Fibroblast of gingiva (primary cell): ENCODE measurements around the gene PTTG2.
"Not testable (repeated sequence)": the region's sequence is repeated elsewhere in the genome, so short reads cannot be mapped to it uniquely, and the experiment has no call there.

ENCODE experiments used
- DNase-seq: peaks from one replicate; pipeline ENCODE4 v3.0.0-alpha.2; 2011; ENCODE audit warnings: low read depth

The PTTG2 gene

GRCh38 chr4:37956941-37957340 is 3.3 kb upstream of the PTTG2 start:
- DNase-seq, result no peak

GRCh38 chr4:37958932-37959331 is 1.3 kb upstream of the PTTG2 start:
- DNase-seq, result no peak

GRCh38 chr4:37960679-37961450 is 667 bp downstream of the PTTG2 start:
- no peak for DNase-seq

GRCh38 chr4:37964734-37965457 is 4.7 kb downstream of the PTTG2 start:
- DNase-seq, result no peak

GRCh38 chr4:37966044-37966443 is 5.8 kb downstream of the PTTG2 start:
- no peak for DNase-seq

- DNase-seq, result peak; percentile 54
Measured at GRCh38 chr4:37967736-37968135, 7.5 kb downstream of the PTTG2 start.

GRCh38 chr4:37968747-37969146 is 8.5 kb downstream of the PTTG2 start:
- DNase-seq, result peak; percentile 20

GRCh38 chr4:37970702-37971101 is 10.5 kb downstream of the PTTG2 start:
- DNase-seq, result peak; percentile 47

DNA sequence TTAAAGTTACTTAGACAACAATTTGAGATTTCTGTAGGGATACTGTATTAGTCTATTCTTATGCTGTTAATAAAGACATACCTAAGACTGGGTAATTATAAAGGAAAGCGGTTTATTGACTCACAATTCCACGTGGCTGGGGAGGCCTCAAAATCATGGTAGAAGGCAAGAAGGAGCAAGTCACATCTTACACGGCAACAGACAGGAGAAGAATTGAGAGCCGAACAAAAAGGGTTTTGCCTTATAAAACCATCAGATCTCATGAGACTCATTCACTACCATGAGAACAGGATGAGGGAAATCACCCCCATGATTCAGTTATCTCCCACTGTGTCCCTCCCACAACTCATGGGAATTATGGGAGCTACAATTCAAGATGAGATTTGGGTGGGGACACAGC is 11.0 kb downstream of the PTTG2 start:
- DNase-seq, result no peak

DNA sequence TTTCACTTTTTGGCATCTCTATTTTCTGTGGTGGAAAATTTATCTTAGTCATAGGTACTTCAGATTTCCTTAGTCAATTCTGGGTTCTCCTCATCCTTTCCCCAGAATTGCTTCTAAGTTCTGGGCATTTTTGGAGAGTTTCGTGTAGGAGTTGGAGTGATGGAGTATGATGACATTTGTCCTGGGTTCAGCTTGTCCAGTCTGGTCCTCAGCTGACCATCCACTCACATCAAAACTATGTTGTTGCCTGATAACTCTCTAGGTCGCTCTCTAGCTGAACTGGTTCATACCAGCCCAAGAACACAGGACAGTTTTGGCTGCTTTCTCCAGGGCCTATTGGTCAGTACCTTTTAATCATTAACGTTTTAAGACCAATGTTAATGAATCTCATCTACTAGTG is 13.2 kb downstream of the PTTG2 start:
- no peak for DNase-seq

DNA sequence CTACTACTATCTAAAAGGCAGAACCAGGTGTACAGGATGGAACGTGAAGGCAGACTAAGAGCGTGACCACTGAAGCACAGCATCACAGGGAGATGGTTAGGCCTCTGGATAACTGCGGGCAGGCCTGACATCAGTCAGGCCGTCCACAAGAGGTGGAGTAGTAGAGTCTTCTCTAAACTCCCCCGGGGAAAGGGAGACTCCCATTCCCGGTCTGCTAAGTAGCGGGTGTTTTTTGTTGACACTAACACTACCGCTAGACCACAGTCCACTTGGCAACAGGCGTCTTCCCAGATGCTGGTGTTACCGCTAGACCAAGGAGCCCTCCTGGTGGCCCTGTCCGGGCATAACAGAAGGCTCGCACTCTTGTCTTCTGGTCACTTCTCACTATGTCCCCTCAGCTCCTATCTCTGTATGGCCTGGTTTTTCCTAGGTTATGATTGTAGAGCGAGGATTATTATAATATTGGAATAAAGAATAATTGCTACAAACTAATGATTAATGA is 15.2 kb downstream of the PTTG2 start:
- not testable (repeated sequence) for DNase-seq

DNA sequence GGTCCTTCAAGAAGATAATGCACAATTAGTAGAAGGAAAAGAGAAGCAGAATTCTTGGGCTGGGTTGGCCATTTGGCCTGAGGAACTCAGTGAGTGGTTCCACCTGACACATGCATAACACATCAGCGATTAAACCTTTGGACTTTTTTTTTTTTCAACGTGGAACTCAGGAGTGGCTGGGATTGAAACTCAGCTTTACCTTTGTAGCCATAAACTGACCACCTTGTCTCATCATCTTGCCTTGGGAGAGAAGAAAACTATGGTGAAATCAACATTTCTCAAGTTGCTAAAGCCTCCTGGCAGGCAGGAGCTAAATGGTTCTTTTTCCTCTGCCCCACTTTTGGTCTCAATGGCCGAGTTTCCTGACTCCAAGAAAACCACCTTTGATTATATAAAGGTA is 16.3 kb downstream of the PTTG2 start:
- peak; percentile 20 for DNase-seq

DNA sequence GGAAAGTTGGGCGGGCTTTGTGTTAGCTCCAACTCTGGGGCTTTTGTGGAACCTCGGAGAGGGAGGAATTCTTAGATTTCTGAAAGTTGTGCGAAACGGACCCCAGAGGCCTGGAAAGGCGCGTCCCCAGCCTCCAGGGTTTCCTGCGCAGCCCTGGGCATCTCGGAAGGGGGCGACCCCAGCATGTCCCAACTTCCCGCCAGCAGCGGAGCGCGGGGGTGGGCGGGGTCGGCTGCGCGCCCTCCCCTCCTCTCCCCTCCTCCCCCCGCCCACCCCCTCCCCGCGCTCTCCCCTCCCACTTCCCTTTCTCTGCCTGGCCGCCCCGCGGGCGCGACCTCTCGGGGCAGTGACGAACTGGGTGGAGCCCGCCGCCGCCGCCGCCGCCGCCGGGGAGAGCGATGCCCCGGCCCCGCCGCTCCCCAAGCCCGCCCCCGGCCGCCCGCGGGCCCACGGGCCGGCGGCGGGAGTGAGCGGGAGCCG is 16.8 kb downstream of the PTTG2 start:
- peak; percentile 74 for DNase-seq

DNA sequence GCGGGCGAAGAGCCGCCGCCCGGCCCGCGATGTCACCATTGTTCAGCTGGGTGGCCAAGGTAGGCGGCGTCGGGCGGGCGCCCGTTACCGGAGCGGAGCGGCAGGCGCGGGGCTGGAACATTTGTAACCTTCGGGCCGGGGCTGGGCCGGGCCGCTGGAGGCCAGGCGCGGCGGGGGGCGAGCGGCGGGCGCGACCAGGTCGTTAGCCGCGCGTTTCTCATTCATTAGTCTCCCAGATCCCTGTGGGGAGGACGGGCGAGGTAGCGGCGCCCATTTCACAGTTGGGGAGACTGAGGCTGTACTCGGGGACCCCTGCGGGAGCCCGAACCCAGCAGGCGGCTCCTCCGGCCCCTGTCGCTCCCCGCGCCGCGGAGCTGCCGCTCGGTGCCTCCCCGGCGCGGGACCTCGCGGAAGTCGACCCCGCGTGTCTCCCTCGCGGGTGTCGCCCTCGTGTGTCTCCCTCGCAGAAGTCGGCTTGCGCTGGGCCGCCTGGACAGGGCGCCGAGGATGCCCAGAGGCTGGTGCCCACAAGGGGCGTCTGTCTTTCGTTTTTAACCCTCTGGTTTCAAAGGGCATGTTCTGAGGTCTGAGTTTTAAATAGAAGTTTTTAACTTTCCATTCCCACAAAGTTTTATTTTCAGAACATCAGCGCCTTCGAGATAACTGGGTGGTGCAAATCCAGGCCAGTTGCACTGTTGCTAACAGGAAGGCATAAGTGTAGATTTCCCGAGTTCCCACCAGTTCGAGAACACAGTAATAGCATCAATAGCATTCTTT is 17.5 kb downstream of the PTTG2 start:
- DNase-seq, result peak; percentile 76

DNA sequence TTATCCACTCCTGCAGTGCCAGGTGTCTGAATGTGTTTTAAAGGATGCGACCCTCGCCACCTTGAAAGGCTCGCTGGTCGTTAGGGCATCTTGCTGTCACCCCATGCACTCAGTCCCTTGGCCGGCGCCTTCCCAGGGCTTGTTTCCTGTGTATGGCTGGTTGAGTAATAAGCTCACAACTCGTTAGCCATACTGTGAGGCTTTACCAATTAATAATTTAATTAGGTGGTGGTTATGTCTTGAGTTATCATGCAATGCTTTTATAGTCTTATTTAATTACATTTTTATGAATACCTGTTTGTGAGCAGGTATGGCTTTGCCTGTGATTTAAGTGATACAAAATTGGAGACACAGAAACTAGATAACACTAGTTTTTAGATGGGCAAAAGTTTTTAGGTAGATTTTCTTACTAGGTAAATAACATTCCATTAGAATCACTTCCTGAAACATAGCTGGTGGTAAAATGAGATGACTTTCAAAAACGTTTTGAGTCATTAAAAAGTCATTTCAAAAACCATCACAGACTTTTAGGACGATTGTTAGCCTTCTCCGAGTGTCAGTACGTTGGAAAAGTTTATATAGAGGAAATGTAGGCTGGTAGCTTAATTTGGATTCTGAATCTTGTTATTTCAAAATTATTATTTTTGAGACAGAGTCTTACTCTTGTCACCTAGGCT is 18.2 kb downstream of the PTTG2 start:
- DNase-seq, result no peak

GRCh38 chr4:37980246-37980645 is 20.0 kb downstream of the PTTG2 start:
- DNase-seq, result no peak

- DNase-seq, result no peak
Measured at GRCh38 chr4:37981425-37981824, 21.2 kb downstream of the PTTG2 start.

GRCh38 chr4:37981844-37982720 is 21.9 kb downstream of the PTTG2 start:
- no peak for DNase-seq

GRCh38 chr4:37982736-37983135 is 22.5 kb downstream of the PTTG2 start:
- no peak for DNase-seq

GRCh38 chr4:37983951-37984350 is 23.8 kb downstream of the PTTG2 start:
- DNase-seq, result no peak

- DNase-seq, result no peak
Measured at GRCh38 chr4:37985730-37986275, 25.6 kb downstream of the PTTG2 start.
